HFFc6 (cell line): ENCODE data around the gene TPST2. TPM values are rescaled to one million over a fixed set of nuclear protein-coding genes. Genes with fewer than 3 reads are reported as not detected.

ENCODE experiments used
- DNase-seq: peaks from one replicate; pipeline ENCODE4 v3.0.0-alpha.2; 2018
- H3K27ac Mint-ChIP-seq: 2 replicates; pipeline ENCODE4 v1.8.0; 2020; ENCODE audit warnings: mild to moderate bottlenecking, mixed read lengths
- H3K27me3 Mint-ChIP-seq: 2 replicates; pipeline ENCODE4 v1.8.0; 2021; ENCODE audit warnings: mild to moderate bottlenecking, moderate library complexity, mixed read lengths; ENCODE audit not compliant: insufficient read depth
- H3K36me3 Mint-ChIP-seq: 2 replicates; pipeline ENCODE4 v1.8.0; 2021; ENCODE audit warnings: low read depth, mixed read lengths
- H3K4me1 Mint-ChIP-seq: 2 replicates; pipeline ENCODE4 v1.8.0; 2020; ENCODE audit warnings: low read depth, mixed read lengths
- H3K4me3 Mint-ChIP-seq: 2 replicates; pipeline ENCODE4 v1.8.0; 2020; ENCODE audit warnings: mild to moderate bottlenecking, moderate library complexity, mixed read lengths
- H3K9me3 Mint-ChIP-seq: 2 replicates; pipeline ENCODE4 v1.8.0; 2020; ENCODE audit warnings: mild to moderate bottlenecking, mixed read lengths
- total RNA-seq, 6 experiments: library from RNA; stranded (reverse); fragmentation: NEBNext Ultra II Directional; extraction: Animal tissue kit (Norgen Biotek cat#: 25700); gene quantifications; 2 replicates in 1 of 6; 3 replicates in 5 of 6; pipeline ENCODE4 v1.2.3, GENCODE V29; 2021
- TF ChIP-seq, protein P1 (sequence below): fragments of 200-600 bp; sonication (generic); IDR thresholded peaks from 2 replicates; pipeline ENCODE4 v1.5.0; 2021; ENCODE audit warnings: antibody characterized with exemption, mild to moderate bottlenecking

TPST2 gene
- total RNA-seq, 6 experiments from 2014 or later, result 66.8 to 75.5 (median 73.8) TPM

DNA sequence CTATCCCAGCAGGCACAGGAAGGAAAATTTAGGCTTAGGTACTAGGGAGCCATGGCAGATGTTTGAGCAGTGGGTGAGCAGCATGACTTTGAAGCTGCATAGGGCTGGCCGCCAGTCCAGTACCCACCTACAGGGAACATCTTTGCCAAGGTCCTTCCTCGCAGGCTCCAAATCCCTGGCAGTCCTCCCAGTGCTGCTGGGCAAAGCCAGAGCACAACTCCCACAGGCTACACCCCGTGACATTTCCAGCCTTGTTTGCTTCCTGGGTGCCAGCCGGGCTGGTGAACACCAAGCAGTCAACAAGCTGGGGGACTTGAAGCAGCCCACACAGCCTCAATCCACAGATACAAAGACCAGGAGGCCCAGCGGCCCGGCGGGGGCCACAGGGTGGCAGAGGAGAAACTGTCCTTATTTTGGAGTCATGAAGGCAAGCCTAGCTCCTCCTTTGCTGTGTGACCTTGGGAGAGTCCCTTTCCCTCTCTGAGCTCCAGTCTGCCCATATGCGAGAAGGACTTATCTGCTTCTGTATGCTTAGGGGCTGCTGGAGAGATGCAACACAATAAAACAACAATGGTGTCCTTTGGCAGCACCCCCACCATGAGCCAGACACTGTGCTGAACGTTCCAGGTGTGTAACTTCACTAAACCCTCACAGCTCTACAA lies 28.0 kb downstream of the TPST2 start:
- no peak overlapping the region for H3K27ac Mint-ChIP-seq
- TF ChIP-seq, protein P1, sequence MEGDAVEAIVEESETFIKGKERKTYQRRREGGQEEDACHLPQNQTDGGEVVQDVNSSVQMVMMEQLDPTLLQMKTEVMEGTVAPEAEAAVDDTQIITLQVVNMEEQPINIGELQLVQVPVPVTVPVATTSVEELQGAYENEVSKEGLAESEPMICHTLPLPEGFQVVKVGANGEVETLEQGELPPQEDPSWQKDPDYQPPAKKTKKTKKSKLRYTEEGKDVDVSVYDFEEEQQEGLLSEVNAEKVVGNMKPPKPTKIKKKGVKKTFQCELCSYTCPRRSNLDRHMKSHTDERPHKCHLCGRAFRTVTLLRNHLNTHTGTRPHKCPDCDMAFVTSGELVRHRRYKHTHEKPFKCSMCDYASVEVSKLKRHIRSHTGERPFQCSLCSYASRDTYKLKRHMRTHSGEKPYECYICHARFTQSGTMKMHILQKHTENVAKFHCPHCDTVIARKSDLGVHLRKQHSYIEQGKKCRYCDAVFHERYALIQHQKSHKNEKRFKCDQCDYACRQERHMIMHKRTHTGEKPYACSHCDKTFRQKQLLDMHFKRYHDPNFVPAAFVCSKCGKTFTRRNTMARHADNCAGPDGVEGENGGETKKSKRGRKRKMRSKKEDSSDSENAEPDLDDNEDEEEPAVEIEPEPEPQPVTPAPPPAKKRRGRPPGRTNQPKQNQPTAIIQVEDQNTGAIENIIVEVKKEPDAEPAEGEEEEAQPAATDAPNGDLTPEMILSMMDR, result no peak
- peaks cover 3% of the 10 kb centered on the region; the same call in 1 of the 2 replicates for H3K27me3 Mint-ChIP-seq
- H3K36me3 Mint-ChIP-seq, result no peaks in the 10 kb centered on the region; the same call in 1 of the 2 replicates
- no peak overlapping the region for H3K4me3 Mint-ChIP-seq
- peaks cover 17% of the 10 kb centered on the region for H3K4me1 Mint-ChIP-seq
- no peak for DNase-seq
- H3K9me3 Mint-ChIP-seq, result no peaks in the 10 kb centered on the region

DNA sequence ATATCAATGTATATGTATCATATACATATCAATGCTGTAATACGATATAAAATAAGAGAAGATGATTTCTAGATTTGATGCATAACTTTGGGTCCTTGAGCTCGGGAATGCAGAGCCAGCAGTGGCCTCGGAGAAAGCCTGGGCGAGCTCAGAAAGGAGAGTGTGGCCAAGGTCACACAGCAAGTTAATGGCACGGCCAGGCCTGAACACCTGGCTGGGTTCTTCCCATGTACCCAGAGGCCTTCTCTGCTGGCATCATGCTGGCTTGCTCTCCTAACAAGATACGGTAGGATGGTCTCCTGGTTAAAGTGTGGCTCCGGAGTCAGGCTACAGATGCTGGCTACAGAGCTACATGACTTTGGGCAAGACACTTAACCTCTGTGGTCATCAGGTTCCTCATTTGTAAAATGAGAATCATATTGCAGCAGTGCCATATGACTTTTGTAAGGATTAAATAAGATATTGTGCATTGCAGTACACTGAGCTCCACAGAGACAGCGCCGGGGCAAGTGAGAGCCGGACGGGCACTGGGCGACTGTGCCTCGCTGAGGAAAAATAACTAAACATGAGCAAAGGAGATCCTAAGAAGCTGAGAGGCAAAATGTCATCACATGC lies 29.9 kb downstream of the TPST2 start:
- no peak for DNase-seq
- TF ChIP-seq, protein P1, result no peak
- Mint-ChIP-seq H3K36me3 (no peaks in the 10 kb centered on the region; the same call in 1 of the 2 replicates), H3K27ac (no peak overlapping the region), H3K27me3 (peaks cover 3% of the 10 kb centered on the region; the same call in 1 of the 2 replicates), H3K9me3 (no peaks in the 10 kb centered on the region), H3K4me1 (peaks cover 21% of the 10 kb centered on the region), H3K4me3 (no peak overlapping the region)

DNA sequence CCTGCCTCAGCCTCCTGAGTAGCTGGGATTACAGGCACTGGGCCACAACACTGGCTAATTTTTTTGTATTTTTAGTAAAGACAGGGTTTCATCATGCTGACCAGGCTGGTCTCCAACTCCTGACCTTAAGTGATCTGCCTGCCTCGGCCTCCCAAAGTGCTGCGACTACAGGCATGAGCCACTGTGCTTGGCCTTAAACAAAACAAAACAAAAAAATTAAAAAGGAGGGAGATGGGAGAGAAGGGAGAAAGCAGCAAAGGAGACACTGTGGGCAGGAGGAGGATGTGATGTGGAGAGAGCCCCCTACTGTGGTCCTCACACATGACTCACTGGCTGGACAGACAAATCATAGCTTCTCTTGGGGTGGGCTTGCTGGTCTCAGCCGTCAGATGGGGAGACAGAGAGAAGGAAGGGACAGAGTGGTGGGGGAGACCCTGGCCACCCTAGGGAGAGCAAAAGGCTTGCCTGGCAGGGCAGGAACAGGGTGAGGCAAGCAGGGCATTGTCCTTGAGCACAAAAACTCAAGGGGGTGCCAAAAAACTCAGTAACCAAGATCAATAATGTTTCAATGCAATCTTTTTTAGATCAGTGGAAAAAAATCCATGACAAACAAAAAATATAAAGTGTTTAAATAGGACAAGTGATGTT lies 31.6 kb downstream of the TPST2 start:
- Mint-ChIP-seq H3K9me3 (no peaks in the 10 kb centered on the region), H3K4me1 (peaks cover 30% of the 10 kb centered on the region), H3K36me3 (no peaks in the 10 kb centered on the region; the same call in 1 of the 2 replicates), H3K27ac (peak overlapping the region; percentile 91), H3K27me3 (no peaks in the 10 kb centered on the region), H3K4me3 (no peak overlapping the region)
- TF ChIP-seq, protein P1, result no peak
- DNase-seq, result no peak

DNA sequence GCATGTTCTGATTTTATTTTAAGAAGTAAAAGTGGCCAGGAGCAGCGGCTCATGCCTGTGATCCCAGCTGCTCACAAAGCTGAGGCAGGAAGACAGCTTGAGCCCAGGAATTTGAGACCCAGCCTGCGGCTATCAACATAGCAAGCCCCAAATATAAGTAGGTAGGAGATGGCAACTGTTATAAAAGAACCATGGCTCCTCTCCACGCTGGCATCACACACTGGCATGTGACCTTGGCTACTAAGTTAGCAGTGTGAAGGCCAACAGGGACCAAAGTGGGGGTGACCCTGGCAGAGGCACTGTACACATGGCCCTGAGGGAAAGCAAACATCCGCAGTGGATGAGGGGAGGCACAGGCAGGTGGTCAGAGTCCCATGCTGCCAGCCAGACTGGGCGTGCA lies 33.0 kb downstream of the TPST2 start:
- TF ChIP-seq, protein P1, result no peak
- Mint-ChIP-seq H3K36me3 (no peaks in the 10 kb centered on the region; the same call in 1 of the 2 replicates), H3K4me3 (no peak overlapping the region), H3K27ac (no peak overlapping the region; the same call in 1 of the 2 replicates), H3K9me3 (no peaks in the 10 kb centered on the region), H3K4me1 (peaks cover 44% of the 10 kb centered on the region), H3K27me3 (peaks cover 1% of the 10 kb centered on the region; the same call in 1 of the 2 replicates)
- no peak for DNase-seq

DNA sequence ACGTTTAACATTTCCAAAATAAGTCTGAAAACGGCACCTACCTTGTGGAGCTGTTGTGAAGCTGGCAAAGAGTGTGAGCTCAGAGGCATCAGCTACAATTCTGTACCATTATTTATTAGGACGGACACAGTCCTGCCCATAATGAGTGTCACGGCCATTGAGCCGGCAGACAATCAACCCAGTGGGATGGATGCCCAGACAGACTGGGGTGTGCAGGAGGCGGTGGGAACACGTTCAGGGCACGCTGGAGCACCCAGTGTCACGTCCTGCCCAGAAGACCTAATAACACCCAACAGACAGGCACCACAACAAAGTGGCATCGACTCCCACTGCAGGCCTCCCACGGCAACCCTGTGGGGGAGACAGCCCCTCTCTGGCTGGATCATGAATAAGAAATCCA lies 34.5 kb downstream of the TPST2 start:
- Mint-ChIP-seq H3K4me1 (peaks cover 58% of the 10 kb centered on the region), H3K4me3 (no peak overlapping the region), H3K27me3 (peaks cover 1% of the 10 kb centered on the region; the same call in 1 of the 2 replicates), H3K27ac (no peak overlapping the region; the same call in 1 of the 2 replicates), H3K9me3 (no peaks in the 10 kb centered on the region), H3K36me3 (no peaks in the 10 kb centered on the region; the same call in 1 of the 2 replicates)
- DNase-seq, result no peak
- TF ChIP-seq, protein P1, result no peak
